ENCODE data around the gene GNPTG. TPM values are rescaled to one million over a fixed set of nuclear protein-coding genes. Genes with fewer than 3 reads are reported as not detected.

GNPTG gene
- total and polyA plus RNA-seq, 9 of the 15 experiments (the other 6 are each of a cell fraction or from before 2014, with no cell fraction given), result 0.69 to 33.3 (median 13.6) TPM

- Histone ChIP-seq H3K36me3 (ENCODE audit: control insufficient read depth, insufficient read depth, low read length) (peaks cover 33% of the 10 kb centered on the region; the same call in 2 of the 3 replicates), H4K20me1 (replicated peaks; ENCODE audit: control insufficient read depth, insufficient read depth, low read length) (no peaks in the 10 kb centered on the region), H2AFZ (ENCODE audit: low read depth, low read length) (no peak overlapping the region), H3K9me1 (ENCODE audit: control insufficient read depth, insufficient read depth, low read length) (no peaks in the 10 kb centered on the region), H3K9ac (ENCODE audit: insufficient read depth in 1 of 2, low read depth in 2 of 2, low read length in 2 of 2) (no peak overlapping the region), H3K4me1 (replicated peaks in 1 of 2; ENCODE audit: control insufficient read depth in 2 of 2, insufficient read depth in 2 of 2, low read length in 2 of 2) (peaks cover 3 to 45% of the 10 kb centered on the region in 2 experiments; a peak in 4 of 5 replicates), H3K4me2 (ENCODE audit: insufficient read depth, low read length) (no peak overlapping the region), H3K79me2 (ENCODE audit: control insufficient read depth, insufficient read depth, low read length) (no peaks in the 10 kb centered on the region), H3K4me3 (no peak overlapping the region), H3K9me3 (replicated peaks; ENCODE audit: control insufficient read depth, insufficient read depth, low read depth, low read length) (0 out of 2 replicates have a peak, but pooled peaks cover 4% of the 10 kb centered on the region), H3K27me3 (ENCODE audit: control insufficient read depth in 2 of 2, insufficient read depth in 2 of 2, low read length in 2 of 2) (no peaks in the 10 kb centered on the region), H3K27ac (ENCODE audit: extremely low read depth, low read depth, low read length) (no peak overlapping the region)
- intact Hi-C loops (cut with micrococcal nuclease) (no loop called here), in situ Hi-C loops (cut with MboI) (no loop called here)
- ChIA-PET CTCF (ENCODE audit: low intra/inter-chr PET ratio) (no interaction called here), POLR2A (interaction anchor here (0.6 to 1.7 kb wide), 6 partner anchors 10 to 217 kb away, joined by 3 to 8 read pairs (median 5); no protein-coding TSS in a partner anchor)
- TF ChIP-seq ZBTB7A (IDR thresholded peaks at IDR 0.05; ENCODE audit: borderline replicate concordance, control insufficient read depth, low read depth, low read length) (0 out of 2 replicates have a peak, but pooled peaks have one; percentile 21), STAT6 (CRISPR knock-in tag; IDR thresholded peaks at IDR 0.05) (no peak), HDAC2 (IDR thresholded peaks at IDR 0.05) (no peak), HDAC3 (IDR thresholded peaks at IDR 0.05; ENCODE audit: borderline replicate concordance, partially characterized antibody) (no peak)
- no peak for ATAC-seq
- WGBS (ENCODE audit: insufficient coverage, low coverage, missing lambda C conversion rate), result 59% methylated on average over 7 of the region's 17 CpGs
- FAIRE-seq, result no peak
- BruUV-seq (replicated peaks), result no TSS peak
- no peak for DNase-seq (ENCODE audit: extremely low read depth in 1 of 4, low spot score in 3 of 4)
Measured at GRCh38 chr16:1326391-1326790, 25.3 kb upstream of the GNPTG start.
